BLaER1 (cell line): ENCODE results near the gene SNCA.

Experiments used
- H3K27ac ChIP-seq: shearing (Covaris generic); formaldehyde crosslinking; 2 replicates; pipeline ENCODE4 v1.8.1; 2022
- H3K27me3 ChIP-seq: shearing (Covaris generic); formaldehyde crosslinking; 2 replicates; pipeline ENCODE4 v1.8.1; 2022
- H3K36me3 ChIP-seq: shearing (Covaris generic); formaldehyde crosslinking; 2 replicates; pipeline ENCODE4 v1.8.1; 2022
- H3K4me1 ChIP-seq: shearing (Covaris generic); formaldehyde crosslinking; 2 replicates; pipeline ENCODE4 v1.8.1; 2022
- H3K4me2 ChIP-seq: shearing (Covaris generic); formaldehyde crosslinking; 2 replicates; pipeline ENCODE4 v1.8.1; 2022
- H3K4me3 ChIP-seq: shearing (Covaris generic); formaldehyde crosslinking; 2 replicates; pipeline ENCODE4 v1.8.1; 2022
- H3K9ac ChIP-seq: shearing (Covaris generic); formaldehyde crosslinking; 2 replicates; pipeline ENCODE4 v1.8.1; 2022
- H3K9me3 ChIP-seq: shearing (Covaris generic); formaldehyde crosslinking; 2 replicates; pipeline ENCODE4 v1.8.1; 2022
- H4K20me1 ChIP-seq: shearing (Covaris generic); formaldehyde crosslinking; 2 replicates; pipeline ENCODE4 v1.8.1; 2022
- Cebpa-rat ChIP-seq: shearing (Covaris generic); IDR thresholded peaks from 2 replicates; pipeline ENCODE4 v1.8.1; 2022

SNCA gene

DNA sequence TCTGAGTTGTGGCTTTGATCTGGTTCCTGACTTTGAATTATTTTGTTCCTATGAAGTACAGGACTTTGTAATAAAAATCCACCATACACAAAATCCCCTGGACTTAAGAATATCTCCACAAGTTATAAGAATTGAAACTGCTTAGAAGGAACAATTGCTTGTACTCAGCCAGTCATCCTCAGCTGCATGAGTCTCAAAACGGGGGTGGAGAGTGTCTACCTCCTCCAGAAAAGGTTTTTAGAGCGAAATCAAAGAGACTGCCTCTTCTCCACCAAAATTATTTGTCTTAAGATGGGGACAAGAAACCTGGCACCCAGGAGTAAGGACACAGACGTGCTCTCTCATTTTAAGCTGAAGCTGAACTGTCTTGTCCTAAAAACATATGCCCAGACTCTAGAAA is 74.7 kb downstream of the SNCA start:
- Histone ChIP-seq H3K4me3 (no peak overlapping the region), H3K9ac (no peak overlapping the region), H3K4me2 (no peak overlapping the region), H3K27me3 (no peaks in the 10 kb centered on the region), H3K4me1 (0 out of 2 replicates have a peak, but pooled peaks cover 3% of the 10 kb centered on the region), H3K36me3 (no peaks in the 10 kb centered on the region), H3K27ac (no peak overlapping the region), H4K20me1 (no peaks in the 10 kb centered on the region), H3K9me3 (no peaks in the 10 kb centered on the region)
- no peak for TF ChIP-seq Cebpa-rat

DNA sequence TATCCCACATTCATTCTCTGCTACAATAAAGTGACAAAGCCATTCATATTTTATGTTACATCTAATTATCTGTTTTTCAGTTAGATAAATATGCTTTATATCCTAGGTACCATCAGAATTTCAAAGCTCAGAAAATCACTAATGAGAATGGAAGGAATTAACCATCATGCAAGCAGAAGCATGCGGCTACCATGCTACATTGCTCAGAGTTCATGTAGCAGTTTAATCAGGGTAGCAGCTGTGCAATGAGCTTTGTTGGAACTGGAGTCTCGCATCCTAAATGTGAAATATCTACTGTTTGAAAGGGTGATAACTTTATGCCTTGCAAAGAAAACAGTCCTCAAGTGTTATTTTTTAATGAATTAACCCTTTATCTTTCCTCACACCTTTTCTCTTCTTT is 77.5 kb downstream of the SNCA start:
- Histone ChIP-seq H3K9me3 (no peaks in the 10 kb centered on the region), H3K27ac (no peak overlapping the region), H3K36me3 (no peaks in the 10 kb centered on the region), H3K4me3 (no peak overlapping the region), H3K4me1 (0 out of 2 replicates have a peak, but pooled peaks cover 5% of the 10 kb centered on the region), H4K20me1 (no peaks in the 10 kb centered on the region), H3K4me2 (no peak overlapping the region), H3K9ac (no peak overlapping the region), H3K27me3 (no peaks in the 10 kb centered on the region)
- TF ChIP-seq Cebpa-rat: no peak

DNA sequence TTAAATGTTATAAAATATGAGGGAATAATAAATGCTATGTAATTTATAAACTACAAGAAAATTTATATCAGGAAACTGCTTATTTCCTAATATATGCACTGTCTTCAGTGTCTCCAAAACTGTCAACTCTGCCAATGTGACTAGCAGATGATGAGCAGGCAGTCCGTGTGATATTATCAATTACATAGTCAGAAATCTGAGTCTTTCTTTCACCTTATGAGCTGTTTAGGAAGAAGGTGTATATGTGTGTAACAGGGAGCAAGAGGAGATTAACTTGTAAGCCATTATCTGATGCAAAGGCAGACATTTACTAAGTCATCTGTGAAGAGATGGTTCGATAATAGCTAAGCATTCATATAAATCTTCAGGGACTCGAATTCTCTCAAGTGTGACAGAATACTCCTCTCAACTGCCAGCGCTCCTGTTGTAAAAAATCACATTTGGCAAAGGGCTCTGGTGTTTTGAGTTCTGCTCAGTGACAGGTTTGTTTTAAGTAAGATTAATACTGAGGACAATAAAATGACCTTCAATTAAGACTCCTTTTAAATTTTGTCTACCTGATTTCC is 79.7 kb downstream of the SNCA start:
- H3K4me1 ChIP-seq: 0 out of 2 replicates have a peak, but pooled peaks cover 5% of the 10 kb centered on the region
- TF ChIP-seq Cebpa-rat: no peak
- H3K27ac ChIP-seq: no peak overlapping the region
- no peaks in the 10 kb centered on the region for H4K20me1 ChIP-seq
- no peak overlapping the region for H3K4me3 ChIP-seq
- H3K9ac ChIP-seq: no peak overlapping the region
- no peaks in the 10 kb centered on the region for H3K36me3 ChIP-seq
- no peak overlapping the region for H3K4me2 ChIP-seq
- H3K27me3 ChIP-seq: no peaks in the 10 kb centered on the region
- H3K9me3 ChIP-seq: no peaks in the 10 kb centered on the region

DNA sequence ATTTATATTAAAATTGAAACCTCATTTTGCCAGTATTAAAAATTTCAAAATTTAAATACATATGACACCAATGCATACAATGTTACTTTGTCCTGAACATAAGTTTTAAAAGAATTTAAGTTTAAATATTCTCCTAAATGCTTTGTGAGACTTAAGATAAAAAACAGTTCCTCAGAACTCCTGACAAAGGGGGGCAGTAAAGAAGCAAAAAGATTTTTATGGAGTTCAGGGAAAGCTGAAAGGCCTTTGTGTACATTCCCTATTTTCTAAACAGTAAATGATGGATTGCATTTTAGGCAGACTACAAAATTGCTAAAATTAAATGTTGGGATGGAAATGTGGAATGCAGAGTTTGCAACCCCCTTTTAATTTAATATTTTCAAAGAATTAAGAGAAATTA is 81.7 kb downstream of the SNCA start:
- Histone ChIP-seq H4K20me1 (no peaks in the 10 kb centered on the region), H3K9me3 (no peaks in the 10 kb centered on the region), H3K27ac (no peak overlapping the region), H3K4me2 (no peak overlapping the region), H3K36me3 (no peaks in the 10 kb centered on the region), H3K27me3 (no peaks in the 10 kb centered on the region), H3K4me1 (0 out of 2 replicates have a peak, but pooled peaks cover 5% of the 10 kb centered on the region), H3K4me3 (no peak overlapping the region), H3K9ac (no peak overlapping the region)
- TF ChIP-seq Cebpa-rat: no peak

DNA sequence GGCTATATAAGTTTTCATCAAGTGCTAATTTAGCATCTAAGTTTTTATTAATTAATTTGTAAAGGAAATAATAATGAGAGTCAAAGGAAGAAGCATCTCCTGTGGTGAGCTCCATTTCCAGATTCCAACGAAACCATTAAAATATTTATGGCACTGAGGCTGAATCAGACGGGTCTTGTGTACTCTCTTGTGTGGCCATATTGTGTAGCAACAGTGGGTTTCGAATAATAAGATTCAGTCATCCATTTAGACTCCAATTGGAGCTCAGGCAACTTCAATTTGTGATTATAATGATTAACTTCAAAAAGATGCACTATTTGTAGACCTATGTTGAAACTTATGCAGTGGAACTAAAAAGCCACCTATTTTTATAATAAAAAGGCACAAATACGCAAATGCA is 82.4 kb downstream of the SNCA start:
- H3K4me3 ChIP-seq: no peak overlapping the region
- H3K9ac ChIP-seq: no peak overlapping the region
- H3K4me2 ChIP-seq: no peak overlapping the region
- 0 out of 2 replicates have a peak, but pooled peaks cover 5% of the 10 kb centered on the region for H3K4me1 ChIP-seq
- no peaks in the 10 kb centered on the region for H4K20me1 ChIP-seq
- no peaks in the 10 kb centered on the region for H3K36me3 ChIP-seq
- TF ChIP-seq Cebpa-rat: no peak
- no peak overlapping the region for H3K27ac ChIP-seq
- no peaks in the 10 kb centered on the region for H3K27me3 ChIP-seq
- H3K9me3 ChIP-seq: no peaks in the 10 kb centered on the region

DNA sequence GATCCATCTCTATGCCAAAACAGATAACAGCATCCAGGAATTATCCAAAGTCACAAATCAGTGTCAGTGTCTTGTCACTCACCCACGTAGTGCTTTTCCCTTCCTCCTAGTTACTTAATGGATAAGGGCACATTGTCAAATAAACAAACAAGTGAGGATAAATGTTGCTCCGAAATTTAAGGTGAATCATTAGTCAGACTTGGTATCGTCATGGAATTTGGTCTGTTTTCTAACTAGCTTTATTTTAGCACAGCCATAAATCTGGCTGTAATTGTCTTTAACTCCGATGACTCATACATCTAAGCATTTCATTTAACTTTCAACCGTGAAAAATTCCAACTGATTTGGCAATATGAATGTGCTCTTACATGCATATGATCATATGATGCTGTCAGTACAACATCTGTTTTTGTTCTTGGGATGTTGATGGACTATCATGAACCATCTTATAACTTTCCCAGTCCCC is 83.3 kb downstream of the SNCA start:
- no peak for TF ChIP-seq Cebpa-rat
- Histone ChIP-seq H3K27ac (no peak overlapping the region), H3K9ac (no peak overlapping the region), H3K36me3 (no peaks in the 10 kb centered on the region), H3K4me2 (no peak overlapping the region), H3K9me3 (no peaks in the 10 kb centered on the region), H3K4me1 (0 out of 2 replicates have a peak, but pooled peaks cover 5% of the 10 kb centered on the region), H3K27me3 (no peaks in the 10 kb centered on the region), H3K4me3 (no peak overlapping the region), H4K20me1 (no peaks in the 10 kb centered on the region)

DNA sequence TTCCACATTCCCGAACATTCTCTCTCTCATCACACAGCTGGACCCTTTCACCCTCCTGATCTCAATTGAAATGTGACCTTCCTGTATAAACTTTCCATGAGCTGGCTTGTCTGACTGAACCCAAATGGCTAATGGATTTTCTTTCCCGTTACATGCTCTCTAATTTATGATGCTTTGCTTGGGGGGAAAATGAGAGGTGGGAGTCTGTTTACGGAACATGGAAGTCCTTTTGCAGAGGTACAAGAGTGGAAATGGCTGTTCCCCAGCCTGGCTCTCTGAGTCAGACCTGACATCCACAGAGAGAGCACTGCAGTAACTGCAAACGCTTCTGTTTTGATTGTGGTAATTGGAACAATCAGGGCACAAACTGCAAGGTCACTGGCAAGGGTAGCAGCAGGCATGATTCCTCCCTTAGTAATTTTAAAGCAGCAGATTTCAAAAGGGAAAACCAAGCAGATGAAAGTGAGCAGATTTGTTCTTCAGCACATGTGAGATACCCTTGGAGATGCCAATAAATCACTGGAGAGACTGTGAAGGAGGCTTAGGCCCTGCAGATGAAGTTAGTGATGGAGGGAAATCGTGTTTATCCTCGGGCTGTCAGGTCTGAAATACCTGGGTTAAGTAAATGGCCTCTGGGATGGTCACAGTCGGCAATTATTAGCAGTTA is 83.9 kb downstream of the SNCA start:
- 0 out of 2 replicates have a peak, but pooled peaks cover 5% of the 10 kb centered on the region for H3K4me1 ChIP-seq
- no peaks in the 10 kb centered on the region for H3K9me3 ChIP-seq
- H3K27ac ChIP-seq: no peak overlapping the region
- H3K4me2 ChIP-seq: no peak overlapping the region
- no peaks in the 10 kb centered on the region for H4K20me1 ChIP-seq
- H3K9ac ChIP-seq: no peak overlapping the region
- H3K4me3 ChIP-seq: no peak overlapping the region
- TF ChIP-seq Cebpa-rat: no peak
- no peaks in the 10 kb centered on the region for H3K27me3 ChIP-seq
- no peaks in the 10 kb centered on the region for H3K36me3 ChIP-seq

DNA sequence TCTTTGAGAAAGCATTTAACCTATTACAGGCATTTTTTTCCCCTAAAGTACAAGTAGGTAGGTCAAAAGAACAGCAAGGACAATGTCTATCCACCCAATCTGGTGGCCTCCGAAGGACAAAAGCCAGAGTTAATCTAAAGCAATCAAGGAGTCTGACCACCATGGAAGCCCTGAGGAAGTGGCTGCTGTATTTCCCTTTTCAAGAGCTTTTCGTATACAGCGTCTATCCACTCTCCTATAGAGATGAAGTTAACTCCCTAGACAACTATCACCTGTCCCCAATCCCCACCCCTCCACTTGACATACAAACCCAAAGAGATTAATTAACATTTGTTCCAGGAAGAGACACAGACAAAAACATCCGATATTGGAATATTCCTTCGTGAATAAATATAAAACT is 85.5 kb downstream of the SNCA start:
- H3K4me1 ChIP-seq: no peaks in the 10 kb centered on the region
- no peaks in the 10 kb centered on the region for H3K27me3 ChIP-seq
- H3K4me2 ChIP-seq: no peak overlapping the region
- no peak for TF ChIP-seq Cebpa-rat
- H3K9ac ChIP-seq: no peak overlapping the region
- no peaks in the 10 kb centered on the region for H4K20me1 ChIP-seq
- H3K9me3 ChIP-seq: no peaks in the 10 kb centered on the region
- no peak overlapping the region for H3K27ac ChIP-seq
- H3K4me3 ChIP-seq: no peak overlapping the region
- H3K36me3 ChIP-seq: no peaks in the 10 kb centered on the region

DNA sequence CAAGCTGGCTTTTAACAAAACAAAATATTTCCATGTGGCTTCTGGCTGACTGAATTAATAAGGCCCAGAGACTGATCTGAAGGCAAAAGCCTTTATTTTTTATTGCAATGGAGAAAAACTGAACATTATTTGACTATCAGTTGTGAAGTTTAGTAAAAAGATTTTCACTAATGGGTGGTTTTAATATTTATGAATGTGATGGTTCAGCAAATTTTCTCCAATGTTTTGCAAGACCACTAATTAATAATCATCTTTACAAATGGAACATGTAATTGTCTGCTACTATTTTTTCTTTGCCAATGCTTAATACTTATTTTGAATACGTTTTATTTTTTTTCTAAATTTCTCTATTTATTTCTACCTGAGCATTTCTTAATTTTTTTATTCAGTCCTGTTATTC is 90.6 kb downstream of the SNCA start:
- no peaks in the 10 kb centered on the region for H4K20me1 ChIP-seq
- H3K36me3 ChIP-seq: no peaks in the 10 kb centered on the region
- no peaks in the 10 kb centered on the region for H3K9me3 ChIP-seq
- no peak overlapping the region for H3K4me2 ChIP-seq
- no peaks in the 10 kb centered on the region for H3K4me1 ChIP-seq
- TF ChIP-seq Cebpa-rat: no peak
- H3K27me3 ChIP-seq: no peaks in the 10 kb centered on the region
- H3K27ac ChIP-seq: no peak overlapping the region
- H3K9ac ChIP-seq: no peak overlapping the region
- H3K4me3 ChIP-seq: no peak overlapping the region

DNA sequence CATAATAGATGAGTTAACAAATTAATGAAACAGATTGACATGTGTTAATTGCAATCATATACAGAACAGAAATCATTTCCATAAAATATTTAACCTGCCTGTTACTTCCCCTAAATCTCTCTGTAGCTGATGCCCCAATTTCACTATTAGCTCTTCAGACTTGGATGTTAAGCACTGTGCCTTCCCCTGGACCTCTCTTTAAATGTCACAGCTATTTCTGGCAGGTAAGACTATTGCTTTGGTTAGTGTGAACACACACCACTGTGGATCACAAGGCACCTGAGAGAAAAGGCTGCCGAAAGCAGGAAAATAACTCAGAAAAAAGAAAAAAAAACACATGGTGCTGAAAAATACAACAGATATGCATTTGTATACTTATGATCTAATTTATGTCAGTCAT is 91.3 kb downstream of the SNCA start:
- no peak overlapping the region for H3K4me3 ChIP-seq
- H3K27me3 ChIP-seq: no peaks in the 10 kb centered on the region
- H3K27ac ChIP-seq: no peak overlapping the region
- no peaks in the 10 kb centered on the region for H4K20me1 ChIP-seq
- H3K9ac ChIP-seq: no peak overlapping the region
- TF ChIP-seq Cebpa-rat: no peak
- no peak overlapping the region for H3K4me2 ChIP-seq
- no peaks in the 10 kb centered on the region for H3K36me3 ChIP-seq
- no peaks in the 10 kb centered on the region for H3K9me3 ChIP-seq
- H3K4me1 ChIP-seq: no peaks in the 10 kb centered on the region

DNA sequence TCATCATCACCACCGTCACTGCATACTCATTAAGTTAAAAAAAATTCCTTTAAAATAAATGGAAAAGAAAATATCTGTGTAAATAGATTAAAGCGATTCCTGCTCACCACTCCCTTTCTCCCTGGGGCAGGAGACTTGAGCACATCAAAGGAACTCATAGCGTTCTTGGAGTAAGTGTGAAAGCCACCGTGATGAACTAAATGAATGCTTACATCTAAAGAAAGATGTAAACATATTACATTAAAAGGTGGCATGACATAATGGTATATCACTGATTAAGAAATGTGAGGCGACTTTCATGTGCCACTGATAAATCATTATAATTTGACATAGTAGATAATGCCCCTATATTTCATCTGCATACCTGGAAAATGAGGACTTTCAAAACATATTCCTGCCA is 92.0 kb downstream of the SNCA start:
- H3K4me3 ChIP-seq: no peak overlapping the region
- no peaks in the 10 kb centered on the region for H4K20me1 ChIP-seq
- no peaks in the 10 kb centered on the region for H3K9me3 ChIP-seq
- no peaks in the 10 kb centered on the region for H3K27me3 ChIP-seq
- no peak overlapping the region for H3K4me2 ChIP-seq
- TF ChIP-seq Cebpa-rat: no peak
- H3K36me3 ChIP-seq: no peaks in the 10 kb centered on the region
- H3K9ac ChIP-seq: no peak overlapping the region
- H3K4me1 ChIP-seq: no peaks in the 10 kb centered on the region
- H3K27ac ChIP-seq: no peak overlapping the region
